Epithelial cell of proximal tubule (primary cell): Measurements from ENCODE around the gene GRM2. TPM values are rescaled to one million over a fixed set of nuclear protein-coding genes. Genes with fewer than 3 reads are reported as not detected.

ENCODE experiments used
- DNase-seq: peaks from one replicate; pipeline ENCODE4 v3.0.0-alpha.2; 2011; ENCODE audit warnings: low read depth
- H3K4me3 ChIP-seq: 2 replicates; pipeline ENCODE4 v1.5.1; 2011; ENCODE audit warnings: low read depth, mild to moderate bottlenecking, low read length
- total RNA-seq: library from RNA; depleted of rRNA; stranded (reverse); fragments of >200 nt; gene quantifications from 2 replicates; pipeline ENCODE4 v1.2.3, GENCODE V29; 2015
- TF ChIP-seq, protein P1 (sequence below): conservative IDR thresholded peaks from 2 replicates; pipeline ENCODE4 v1.5.1; 2012; ENCODE audit warnings: low read depth, mild to moderate bottlenecking, low read length

Gene GRM2
- not detected in 2 replicates for total RNA-seq

DNA sequence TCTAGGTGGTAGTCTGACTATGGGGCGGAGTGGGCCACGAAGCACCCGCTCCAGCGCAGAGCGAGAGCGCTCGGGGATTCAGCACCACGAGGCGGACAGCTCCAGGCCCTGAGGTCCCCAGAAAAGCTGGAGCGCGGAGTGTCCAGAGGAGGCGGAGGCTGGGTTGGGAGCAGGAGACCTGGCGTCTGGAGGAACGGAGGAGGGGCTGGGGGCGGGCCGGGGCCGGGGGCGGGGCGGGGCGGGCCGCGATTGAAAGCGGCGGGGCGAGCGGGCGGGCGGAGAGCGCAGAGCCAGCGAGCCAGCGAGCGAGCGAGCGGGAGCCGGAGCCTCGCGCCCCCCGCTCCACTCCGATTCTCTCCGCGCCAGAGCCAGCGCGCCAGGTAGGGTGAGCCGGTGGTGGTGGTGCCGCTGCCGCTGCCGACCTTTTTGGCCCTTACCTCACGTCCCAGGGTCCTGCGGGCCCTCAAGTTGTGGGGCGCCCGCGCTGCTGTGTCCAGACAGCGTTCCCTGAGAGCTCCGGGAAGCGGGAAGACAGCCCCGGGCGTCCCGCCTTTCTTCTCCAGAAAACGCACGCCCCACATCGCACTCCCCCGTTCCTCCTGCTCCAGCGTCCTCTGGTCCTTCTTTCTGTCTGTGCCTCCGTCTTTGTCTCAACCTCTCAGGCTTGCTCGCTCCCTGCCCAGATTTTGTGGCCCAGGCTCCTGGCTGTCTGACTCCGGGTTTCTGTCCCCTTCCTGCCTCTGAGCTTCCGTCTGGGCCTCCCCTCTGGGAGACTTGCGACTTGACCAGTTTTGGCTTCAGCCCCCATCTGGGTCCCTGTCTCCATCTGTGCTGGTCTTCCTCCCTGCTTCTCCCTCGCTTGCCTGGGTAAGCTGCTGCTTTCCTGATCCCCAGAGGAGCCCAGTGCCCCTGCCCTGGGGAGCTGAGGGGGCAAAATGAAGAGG, at the start of gene GRM2:
Gene GRM2 (plus strand): TSS at position 281 of the 944 bp plus-strand sequence. CDS start 1,916 bp downstream, outside the sequence.
- peak within 1 kb of the TSS; percentile 25 for H3K4me3 ChIP-seq
- TF ChIP-seq, protein P1, sequence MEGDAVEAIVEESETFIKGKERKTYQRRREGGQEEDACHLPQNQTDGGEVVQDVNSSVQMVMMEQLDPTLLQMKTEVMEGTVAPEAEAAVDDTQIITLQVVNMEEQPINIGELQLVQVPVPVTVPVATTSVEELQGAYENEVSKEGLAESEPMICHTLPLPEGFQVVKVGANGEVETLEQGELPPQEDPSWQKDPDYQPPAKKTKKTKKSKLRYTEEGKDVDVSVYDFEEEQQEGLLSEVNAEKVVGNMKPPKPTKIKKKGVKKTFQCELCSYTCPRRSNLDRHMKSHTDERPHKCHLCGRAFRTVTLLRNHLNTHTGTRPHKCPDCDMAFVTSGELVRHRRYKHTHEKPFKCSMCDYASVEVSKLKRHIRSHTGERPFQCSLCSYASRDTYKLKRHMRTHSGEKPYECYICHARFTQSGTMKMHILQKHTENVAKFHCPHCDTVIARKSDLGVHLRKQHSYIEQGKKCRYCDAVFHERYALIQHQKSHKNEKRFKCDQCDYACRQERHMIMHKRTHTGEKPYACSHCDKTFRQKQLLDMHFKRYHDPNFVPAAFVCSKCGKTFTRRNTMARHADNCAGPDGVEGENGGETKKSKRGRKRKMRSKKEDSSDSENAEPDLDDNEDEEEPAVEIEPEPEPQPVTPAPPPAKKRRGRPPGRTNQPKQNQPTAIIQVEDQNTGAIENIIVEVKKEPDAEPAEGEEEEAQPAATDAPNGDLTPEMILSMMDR = no peak
- no peak for DNase-seq

DNA sequence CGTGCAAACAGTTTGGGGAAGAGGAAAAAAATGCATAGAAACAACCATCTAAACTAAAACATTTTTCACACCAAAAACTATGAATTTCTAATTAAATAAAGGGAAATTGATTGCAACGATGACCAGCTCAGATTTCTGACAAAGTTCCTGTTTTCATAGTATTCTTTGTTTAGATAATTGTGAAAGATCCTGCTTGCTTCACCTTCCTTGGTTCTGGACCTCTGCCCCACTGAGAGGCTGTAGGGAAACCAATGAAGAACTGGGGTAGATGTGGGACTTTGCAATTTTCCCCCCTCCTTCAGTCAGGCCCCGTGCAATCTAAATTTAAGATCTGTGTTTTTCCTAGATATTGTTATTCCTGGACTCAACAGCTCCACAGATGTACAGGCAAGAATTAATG, 49.6 kb upstream of the GRM2 start:
- no peak overlapping the region for H3K4me3 ChIP-seq
- TF ChIP-seq, protein P1 = no peak
- no peak for DNase-seq

DNA sequence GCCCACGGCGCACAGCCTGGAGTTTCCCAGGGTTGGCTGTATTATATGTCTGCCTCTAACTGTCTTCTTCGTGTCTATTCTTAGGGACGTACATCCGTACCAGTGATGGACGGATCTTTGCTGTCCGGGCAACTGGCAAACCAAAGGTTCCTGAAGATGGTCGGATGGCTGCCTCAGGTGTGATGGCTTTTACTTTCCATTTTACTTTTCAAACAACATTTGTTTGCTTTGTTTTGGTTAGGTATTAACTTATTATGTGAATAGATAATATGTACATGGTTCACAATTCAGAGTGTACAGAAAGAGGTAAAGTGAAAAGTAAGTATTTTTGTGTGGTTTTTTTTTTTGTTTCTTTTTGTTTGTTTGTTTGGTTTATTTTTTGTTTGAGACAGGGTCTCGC, 46.9 kb upstream of the GRM2 start:
- no peak overlapping the region for H3K4me3 ChIP-seq
- no peak for DNase-seq
- TF ChIP-seq, protein P1 = no peak

DNA sequence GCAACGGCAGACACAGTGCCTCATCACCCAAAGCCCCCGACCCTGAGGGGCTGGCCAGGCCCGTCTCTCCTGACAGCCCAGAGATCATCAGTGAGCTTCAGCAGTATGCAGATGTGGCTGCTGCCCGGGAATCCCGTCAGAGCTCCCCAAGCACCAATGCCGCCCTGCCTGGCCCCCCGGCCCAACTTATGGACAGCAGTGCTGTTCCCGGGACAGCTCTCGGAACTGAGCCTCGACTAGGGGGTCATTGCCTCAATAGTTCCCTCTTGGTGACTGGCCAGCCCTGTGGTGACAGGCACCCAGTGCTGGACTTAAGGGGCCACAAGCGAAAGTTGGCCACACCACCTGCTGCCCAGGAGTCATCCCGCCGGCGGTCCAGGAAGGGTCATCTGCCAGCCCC, 44.4 kb upstream of the GRM2 start:
- TF ChIP-seq, protein P1 = no peak
- no peak for DNase-seq
- H3K4me3 ChIP-seq = no peak overlapping the region

DNA sequence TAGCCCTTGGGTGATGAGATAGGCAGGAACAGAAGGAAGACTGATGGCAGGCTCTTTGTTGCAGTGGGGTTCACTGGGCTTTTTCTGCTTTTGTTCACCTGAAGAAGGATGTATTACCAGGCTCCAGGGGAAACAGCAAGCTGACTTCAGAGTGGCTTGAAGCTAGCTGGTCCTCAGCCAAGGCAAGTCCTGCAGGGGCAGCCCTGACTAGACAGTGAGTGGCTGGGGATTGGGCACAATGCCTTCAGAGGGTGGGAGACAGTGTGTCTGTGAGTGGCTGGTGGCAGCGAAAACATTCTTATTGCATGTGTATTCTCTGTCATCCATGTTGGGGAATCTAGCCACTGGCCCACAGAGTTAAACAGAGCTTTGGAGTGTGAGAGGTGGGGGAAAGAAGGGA, 38.1 kb upstream of the GRM2 start:
- TF ChIP-seq, protein P1 = no peak
- DNase-seq = no peak

DNA sequence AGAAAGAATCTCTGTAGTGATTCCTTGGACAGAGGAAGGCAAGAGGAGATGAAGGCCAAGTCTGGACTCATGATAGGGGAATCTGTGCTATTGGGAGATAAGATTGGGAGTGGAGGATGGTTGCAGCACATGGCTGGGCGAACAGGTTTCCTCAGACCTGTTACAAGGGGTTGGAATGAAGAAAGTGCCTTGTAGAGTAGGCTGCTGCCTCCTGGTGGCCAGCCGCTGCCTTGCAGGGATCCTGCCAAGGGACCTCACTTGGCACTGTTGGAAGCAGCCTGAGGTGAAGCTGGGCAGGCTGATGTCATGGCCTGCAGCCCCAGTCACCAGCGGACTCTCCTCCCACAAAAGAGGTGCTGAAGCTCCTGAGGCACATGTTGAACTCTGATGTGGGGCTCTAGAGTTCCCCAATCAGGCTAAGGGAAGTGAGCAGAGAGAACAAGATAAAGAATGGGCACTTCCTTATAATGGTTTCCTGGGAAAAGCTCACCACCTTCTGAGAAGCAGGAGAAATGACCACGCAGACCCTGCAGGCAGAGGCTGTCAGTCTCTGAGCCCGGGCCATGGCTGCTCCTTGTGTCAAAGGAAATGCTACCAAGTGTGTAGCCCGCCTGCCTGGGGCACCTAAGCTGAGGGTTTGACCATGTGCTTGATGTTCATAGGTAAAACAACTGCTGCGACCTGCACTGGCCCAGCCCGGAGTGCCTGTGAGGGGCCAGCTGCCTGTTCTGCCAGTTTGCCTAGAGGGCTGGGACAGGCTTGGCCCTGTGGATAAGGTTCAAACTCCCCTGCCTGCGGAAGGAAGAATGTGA, 37.4 kb upstream of the GRM2 start:
- H3K4me3 ChIP-seq = no peak overlapping the region
- TF ChIP-seq, protein P1 = peak; percentile 94
- DNase-seq = peak; percentile 36

More for the DNA sequence above, 38.1 kb upstream of the GRM2 start:
- no peak overlapping the region for H3K4me3 ChIP-seq
